NCI-H82 (cell line): Measurements from ENCODE around the gene PHRF1.

Experiments used
- DNase-seq: peaks from one replicate; lab custom pipeline; 2025; lab: John Stamatoyannopoulos, UW

PHRF1 gene

GRCh38 chr11:573146-573759 lies 3.0 kb upstream of the PHRF1 start:
- no peak for DNase-seq

- peak; percentile 28 for DNase-seq
Measured at GRCh38 chr11:574031-574570, 2.2 kb upstream of the PHRF1 start.

- DNase-seq, result peak; percentile 66
Measured at GRCh38 chr11:574632-575312, 1.5 kb upstream of the PHRF1 start.

GRCh38 chr11:575313-575995 lies 816 bp upstream of the PHRF1 start:
- peak; percentile 86 for DNase-seq

- no peak for DNase-seq
Measured at GRCh38 chr11:576811-577610, 741 bp downstream of the PHRF1 start.

GRCh38 chr11:577611-577894 lies 1.3 kb downstream of the PHRF1 start:
- no peak for DNase-seq

- DNase-seq, result no peak
Measured at GRCh38 chr11:578276-579035, 2.2 kb downstream of the PHRF1 start.

- no peak for DNase-seq
Measured at GRCh38 chr11:579830-580601, 3.7 kb downstream of the PHRF1 start.

- DNase-seq, result no peak
Measured at GRCh38 chr11:581342-581741, 5.1 kb downstream of the PHRF1 start.

GRCh38 chr11:581752-582151 lies 5.5 kb downstream of the PHRF1 start:
- DNase-seq, result no peak

GRCh38 chr11:584287-584686 lies 8.0 kb downstream of the PHRF1 start:
- no peak for DNase-seq

GRCh38 chr11:586376-587316 lies 10.4 kb downstream of the PHRF1 start:
- DNase-seq, result no peak

- DNase-seq, result no peak
Measured at GRCh38 chr11:587546-587945, 11.3 kb downstream of the PHRF1 start.

GRCh38 chr11:587978-588380 lies 11.7 kb downstream of the PHRF1 start:
- DNase-seq, result no peak

- DNase-seq, result no peak
Measured at GRCh38 chr11:589798-590197, 13.5 kb downstream of the PHRF1 start.

- no peak for DNase-seq
Measured at GRCh38 chr11:590997-591396, 14.7 kb downstream of the PHRF1 start.

- DNase-seq, result no peak
Measured at GRCh38 chr11:592501-592900, 16.2 kb downstream of the PHRF1 start.

- DNase-seq, result no peak
Measured at GRCh38 chr11:592918-593317, 16.6 kb downstream of the PHRF1 start.

GRCh38 chr11:593347-593746 lies 17.1 kb downstream of the PHRF1 start:
- no peak for DNase-seq

- no peak for DNase-seq
Measured at GRCh38 chr11:595400-595799, 19.1 kb downstream of the PHRF1 start.
